HG03280 (cell line): ENCODE results near the gene NPHP3.
"Not testable (repeated sequence)": the region's sequence is repeated elsewhere in the genome, so short reads cannot be mapped to it uniquely, and the experiment has no call there.

Experiments
- ATAC-seq: cut with Tn5 transposase; IDR thresholded peaks from one replicate; pipeline ENCODE4 v1.9.1; 2021; ENCODE audit warnings: mild to moderate bottlenecking, moderate library complexity; ENCODE audit not compliant: unreplicated experiment

The NPHP3 gene, protein sequence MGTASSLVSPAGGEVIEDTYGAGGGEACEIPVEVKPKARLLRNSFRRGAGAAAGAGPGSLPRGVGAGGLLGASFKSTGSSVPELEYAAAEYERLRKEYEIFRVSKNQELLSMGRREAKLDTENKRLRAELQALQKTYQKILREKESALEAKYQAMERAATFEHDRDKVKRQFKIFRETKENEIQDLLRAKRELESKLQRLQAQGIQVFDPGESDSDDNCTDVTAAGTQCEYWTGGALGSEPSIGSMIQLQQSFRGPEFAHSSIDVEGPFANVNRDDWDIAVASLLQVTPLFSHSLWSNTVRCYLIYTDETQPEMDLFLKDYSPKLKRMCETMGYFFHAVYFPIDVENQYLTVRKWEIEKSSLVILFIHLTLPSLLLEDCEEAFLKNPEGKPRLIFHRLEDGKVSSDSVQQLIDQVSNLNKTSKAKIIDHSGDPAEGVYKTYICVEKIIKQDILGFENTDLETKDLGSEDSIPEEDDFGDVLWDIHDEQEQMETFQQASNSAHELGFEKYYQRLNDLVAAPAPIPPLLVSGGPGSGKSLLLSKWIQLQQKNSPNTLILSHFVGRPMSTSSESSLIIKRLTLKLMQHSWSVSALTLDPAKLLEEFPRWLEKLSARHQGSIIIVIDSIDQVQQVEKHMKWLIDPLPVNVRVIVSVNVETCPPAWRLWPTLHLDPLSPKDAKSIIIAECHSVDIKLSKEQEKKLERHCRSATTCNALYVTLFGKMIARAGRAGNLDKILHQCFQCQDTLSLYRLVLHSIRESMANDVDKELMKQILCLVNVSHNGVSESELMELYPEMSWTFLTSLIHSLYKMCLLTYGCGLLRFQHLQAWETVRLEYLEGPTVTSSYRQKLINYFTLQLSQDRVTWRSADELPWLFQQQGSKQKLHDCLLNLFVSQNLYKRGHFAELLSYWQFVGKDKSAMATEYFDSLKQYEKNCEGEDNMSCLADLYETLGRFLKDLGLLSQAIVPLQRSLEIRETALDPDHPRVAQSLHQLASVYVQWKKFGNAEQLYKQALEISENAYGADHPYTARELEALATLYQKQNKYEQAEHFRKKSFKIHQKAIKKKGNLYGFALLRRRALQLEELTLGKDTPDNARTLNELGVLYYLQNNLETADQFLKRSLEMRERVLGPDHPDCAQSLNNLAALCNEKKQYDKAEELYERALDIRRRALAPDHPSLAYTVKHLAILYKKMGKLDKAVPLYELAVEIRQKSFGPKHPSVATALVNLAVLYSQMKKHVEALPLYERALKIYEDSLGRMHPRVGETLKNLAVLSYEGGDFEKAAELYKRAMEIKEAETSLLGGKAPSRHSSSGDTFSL (N-terminal part only)

DNA sequence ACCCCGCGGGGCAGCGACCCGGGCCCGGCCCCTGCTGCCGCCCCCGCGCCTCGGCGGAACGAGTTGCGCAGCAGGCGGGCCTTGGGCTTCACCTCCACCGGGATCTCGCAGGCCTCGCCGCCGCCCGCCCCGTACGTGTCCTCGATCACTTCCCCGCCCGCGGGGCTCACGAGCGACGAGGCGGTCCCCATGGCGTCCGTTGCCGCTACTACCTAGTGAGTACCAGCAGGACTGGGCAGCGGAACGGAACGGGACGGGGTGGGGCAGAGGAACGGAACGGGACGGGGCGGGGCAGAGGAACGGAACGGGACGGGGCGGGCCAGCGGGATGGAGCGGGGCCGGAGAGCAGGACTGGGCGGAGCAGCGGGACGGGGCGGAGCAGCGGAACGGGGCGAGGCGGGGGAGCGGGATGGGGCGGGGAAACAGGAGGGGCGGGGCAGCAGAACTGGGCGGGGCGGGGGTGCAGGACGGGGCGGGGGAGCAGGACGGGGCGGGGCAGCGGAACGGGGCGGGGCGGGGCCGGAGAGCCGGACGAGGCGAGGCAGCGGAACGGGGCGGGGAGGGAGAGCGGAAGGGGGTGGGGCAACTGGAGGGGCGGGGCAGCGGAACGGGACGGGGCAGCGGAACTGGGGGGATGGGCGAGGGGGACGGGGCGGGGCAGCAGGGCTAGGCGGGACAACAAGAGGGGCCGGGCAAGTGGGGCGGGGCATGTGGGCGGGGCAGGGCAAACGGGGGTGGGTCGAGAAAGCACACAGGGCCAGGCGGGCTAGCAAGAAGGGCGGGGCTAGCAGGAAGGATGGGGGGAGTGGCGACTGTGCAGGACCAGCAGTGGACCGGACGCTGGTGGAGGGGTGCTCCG, at the start of gene NPHP3:
TSS of gene NPHP3 (minus strand) at position 245 of the 859 bp plus-strand sequence. CDS start at position 191, 54 bp downstream.
- ATAC-seq, result peak; percentile 79

DNA sequence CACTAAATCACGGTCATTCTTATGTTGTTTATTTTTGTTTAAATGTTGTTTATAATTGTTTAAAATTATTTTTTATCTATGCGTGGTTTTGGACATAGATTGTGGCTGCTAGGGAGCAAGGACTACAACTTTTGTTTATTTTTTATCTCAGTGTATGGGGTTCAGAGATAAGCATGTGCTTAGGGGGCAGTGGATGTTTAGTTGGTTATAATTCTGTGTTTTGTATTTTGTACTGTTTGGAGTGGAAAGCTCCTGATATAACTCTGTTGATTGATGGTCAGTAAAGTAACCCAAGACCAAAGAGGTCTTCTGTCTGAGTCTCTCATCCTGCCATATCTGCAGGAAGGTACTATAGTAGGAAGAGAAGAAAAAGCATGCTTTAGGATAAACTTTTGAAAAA, 36.5 kb upstream of the NPHP3 start:
- no peak for ATAC-seq

DNA sequence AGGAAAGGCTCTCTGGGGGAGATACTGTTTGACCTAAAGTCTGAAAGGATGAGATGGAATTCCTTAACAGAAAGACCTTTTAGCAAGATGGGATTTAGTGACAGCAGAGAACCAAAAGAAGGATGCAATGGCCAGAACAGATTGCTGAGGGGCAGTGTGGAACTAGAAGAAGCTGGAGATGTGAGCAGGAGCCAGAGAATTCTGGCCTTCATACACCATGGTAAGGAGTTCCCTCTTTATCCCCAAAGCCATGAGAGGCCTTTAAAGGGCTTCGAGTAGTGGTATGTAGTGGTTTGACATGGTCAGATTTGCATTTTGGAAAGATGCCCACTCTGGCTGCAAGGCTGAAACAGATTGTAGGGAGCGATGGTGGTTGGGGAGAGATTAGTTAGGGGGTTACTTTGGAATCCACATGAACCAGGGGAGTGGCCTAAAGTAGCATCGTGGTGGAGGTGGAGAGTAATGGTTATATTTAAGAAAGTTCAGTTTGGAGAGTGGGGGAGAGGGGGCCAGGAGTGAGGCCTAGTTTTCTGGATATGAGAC, 34.0 kb upstream of the NPHP3 start:
- ATAC-seq, result no peak

DNA sequence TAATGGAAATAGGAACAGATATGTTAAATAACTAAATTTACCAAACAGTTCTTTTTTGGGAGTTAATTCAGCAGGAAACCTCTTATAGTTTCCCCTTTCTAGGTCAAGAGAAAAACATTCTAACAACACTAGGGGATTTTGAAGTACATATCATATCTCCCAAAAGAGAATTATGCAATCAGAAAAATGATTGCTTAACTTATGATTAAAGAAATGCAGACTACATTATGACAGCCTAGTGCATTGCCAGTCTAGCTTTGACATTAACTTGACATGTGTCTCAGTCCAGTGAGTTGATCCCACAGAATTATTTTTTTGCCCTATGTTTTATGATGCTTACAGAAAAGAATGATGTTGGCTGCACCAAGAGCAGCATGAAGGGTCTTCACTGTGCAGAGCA, 31.7 kb upstream of the NPHP3 start:
- no peak for ATAC-seq

DNA sequence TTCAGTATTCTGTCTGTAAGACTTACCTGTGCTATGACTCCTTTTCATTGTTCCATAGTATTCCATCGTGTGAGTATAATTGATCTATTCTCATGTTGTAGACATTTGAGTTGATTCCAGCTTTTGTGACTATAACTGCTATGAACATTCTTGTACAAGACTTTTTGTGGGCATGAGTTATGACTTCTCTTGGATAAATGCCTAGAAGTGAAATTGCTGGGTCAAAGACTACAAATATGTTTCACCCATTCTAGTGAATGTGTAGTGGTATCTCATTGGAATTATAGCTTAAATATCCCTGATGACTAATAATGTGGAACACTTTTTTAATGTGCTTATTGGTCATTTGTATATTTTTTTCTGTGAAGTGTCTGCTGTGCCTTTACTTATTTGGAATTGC, 27.6 kb upstream of the NPHP3 start:
- no peak for ATAC-seq

DNA sequence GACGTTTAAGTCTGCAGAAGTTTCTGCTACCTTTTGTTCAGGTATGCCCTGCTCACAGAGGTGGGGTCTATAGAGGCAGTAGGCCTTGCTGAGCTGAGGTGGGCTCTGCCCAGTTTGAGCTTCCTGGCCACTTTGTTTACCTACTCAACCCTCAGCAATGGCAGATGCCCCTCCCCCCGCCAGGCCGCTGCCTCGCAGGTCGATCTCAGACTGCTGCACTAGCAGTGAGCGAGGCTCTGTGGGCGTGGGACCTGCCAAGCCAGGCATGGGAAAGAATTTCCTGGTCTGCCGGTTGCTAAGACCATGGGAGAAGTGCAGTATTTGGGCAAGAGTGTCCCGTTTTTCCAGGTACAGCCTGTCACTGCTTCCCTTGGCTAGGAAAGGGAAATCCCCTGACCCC, 24.5 kb upstream of the NPHP3 start:
- not testable (repeated sequence) for ATAC-seq

DNA sequence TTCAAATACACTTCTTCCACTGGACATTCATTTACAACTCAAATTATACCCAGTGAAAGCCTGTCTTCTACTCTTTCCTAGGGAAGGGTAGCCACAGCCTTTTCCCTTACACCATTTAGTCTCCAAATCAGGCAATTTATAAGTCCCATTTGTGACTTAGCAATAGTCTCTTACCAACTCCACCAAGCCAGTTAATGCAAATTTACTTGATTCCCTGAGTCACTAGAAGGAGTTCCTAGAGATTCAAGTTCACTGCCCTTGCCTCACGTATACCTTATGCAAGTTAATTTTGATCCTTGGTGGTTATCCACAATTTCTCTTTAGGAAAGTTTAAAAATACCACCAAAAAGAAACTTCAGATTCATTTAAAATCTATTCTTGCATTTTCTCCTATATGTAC, 16.1 kb upstream of the NPHP3 start:
- ATAC-seq, result no peak

DNA sequence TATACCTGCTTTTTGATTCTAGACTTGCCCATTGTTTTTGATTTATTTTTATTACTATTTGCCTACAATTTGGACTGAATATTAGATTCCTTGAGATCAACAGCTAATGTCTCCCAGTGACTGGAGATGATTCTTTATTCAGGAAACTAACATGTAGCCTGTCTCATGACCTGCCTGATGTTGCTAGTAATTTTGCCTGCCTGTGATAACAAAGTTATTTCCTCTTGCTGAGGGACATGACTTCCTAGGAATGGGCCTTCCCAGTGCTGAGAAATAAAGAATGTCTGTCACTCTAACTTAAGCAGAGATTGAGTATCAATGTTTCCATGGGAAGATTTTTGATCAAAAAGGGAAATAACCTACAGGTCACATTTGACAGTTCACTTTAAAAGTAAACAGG, 13.4 kb upstream of the NPHP3 start:
- ATAC-seq, result no peak

DNA sequence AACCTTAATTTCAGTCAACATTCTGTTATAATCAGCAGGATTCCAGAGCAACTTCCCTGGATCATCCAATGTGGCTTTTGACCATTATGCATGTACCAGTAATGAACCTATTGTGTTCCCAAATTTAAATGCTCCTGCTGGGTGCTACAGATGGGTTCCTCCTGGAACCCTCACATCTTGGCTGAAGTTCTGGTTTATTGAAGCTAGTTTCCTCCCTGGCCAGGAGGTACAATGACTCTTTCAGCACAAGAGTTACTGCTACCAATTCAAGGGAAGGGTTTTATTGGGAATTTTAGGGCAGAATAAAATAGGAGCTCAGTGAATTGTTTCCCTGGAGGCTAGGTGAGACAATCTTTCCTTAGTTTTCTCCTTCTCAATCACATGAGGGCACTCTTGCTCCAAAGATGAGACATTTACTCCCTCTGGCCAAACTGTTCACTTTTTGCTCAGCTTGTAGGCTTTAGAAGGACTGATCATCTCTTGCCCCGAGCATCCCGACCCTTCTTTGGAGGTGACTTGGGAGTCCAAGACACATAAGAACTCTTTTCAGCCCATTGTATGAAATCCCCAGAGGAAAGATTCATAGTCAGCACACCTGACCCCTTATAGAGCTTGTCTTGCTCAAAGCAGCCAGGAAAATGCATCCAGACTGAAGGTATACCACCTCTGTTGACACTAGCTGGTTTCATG, 8.8 kb upstream of the NPHP3 start:
- peak; percentile 50 for ATAC-seq

DNA sequence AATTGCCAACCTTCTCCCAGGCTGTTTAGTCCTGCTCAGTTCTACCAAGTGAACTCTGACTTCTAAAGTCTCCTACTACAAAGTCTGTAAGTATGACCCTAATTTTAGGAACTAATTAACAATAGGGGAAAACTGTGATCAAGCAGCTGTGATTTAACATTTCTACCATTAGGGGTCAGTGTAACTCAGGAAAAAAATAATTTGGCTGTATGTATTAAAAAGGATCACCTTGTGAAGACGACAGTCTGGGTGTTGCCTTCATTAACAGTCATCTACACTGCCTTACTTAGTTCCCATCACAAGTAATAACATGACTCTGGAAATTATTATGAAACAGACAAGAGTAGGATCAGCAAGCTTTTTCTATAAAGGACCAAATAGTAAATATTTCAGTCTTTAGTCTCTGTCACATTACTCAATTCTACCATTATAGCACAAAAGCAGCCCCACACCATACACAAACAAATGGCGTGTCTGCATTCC, 4.2 kb upstream of the NPHP3 start:
- ATAC-seq, result no peak

DNA sequence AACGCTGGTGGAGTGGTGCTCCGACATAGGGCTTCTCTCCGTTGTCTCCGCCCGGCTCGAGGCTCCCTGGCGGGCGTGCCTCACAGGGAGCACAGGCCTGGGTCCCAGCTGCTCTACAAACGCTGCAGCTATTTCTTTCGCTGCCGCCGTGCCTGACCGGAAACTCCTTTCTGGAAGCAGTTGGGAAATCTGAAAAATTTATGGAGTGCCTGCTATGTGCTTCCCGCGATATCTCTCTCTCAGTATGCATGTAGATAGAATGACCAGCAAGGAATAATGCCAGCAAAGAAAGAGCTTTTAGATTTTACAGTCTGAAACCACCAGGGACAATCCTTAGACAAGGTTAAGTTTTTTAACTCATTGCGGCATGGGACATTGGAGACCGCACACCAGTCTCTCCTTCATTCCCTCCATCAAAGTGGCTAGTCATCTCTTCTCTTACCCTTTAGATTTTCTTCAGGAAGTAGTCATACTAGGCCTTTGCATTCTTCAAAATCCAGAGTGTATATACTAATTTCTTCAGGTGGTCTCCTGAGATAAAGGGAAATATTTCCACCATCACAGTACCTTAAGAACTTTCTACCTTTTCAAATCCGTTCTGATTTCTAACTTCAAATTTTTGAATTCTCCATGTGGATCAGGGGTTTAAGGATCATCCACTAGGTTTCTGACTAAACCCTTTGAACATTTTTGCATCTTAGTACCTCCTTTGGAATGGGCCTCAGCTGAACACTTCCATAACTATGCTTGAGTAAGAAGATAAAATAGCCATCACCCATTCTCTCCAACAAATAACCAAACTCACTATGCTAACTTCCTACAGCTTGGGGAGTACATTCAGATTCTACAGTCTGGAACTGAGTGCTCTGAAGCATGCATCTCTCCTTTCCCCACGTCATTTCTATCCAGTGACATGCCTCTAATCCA, 1.1 kb upstream of the NPHP3 start:
- ATAC-seq, result no peak

DNA sequence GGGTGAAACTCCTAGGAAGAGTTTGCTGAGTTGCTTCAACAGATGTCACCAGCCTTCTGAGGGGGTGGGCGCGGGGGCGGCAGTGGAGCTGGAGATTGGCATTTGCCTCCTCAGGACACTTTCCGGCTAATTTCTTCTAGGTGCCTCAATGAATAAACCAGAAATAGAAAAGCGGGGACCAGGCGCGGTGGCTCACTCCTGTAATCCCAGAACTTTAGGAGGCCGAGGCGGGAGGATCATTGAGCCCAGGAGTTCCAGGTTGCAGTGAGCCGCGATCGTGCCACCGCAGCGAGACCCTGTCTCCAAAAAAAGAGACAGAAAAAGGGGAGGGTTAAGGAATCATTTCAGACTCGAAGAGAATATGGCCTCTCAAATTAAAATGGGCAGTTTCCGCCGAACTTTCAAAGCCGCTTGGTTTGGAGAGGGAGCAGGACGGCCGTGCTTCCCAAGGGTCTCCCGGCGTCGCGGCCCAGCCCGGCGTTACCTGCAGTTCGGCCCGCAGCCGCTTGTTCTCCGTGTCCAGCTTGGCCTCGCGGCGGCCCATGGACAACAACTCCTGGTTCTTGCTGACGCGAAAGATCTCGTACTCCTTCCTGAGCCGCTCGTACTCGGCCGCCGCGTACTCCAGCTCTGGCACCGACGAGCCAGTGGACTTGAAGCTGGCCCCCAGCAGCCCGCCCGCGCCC, 587 bp downstream of the NPHP3 start:
- ATAC-seq, result no peak

DNA sequence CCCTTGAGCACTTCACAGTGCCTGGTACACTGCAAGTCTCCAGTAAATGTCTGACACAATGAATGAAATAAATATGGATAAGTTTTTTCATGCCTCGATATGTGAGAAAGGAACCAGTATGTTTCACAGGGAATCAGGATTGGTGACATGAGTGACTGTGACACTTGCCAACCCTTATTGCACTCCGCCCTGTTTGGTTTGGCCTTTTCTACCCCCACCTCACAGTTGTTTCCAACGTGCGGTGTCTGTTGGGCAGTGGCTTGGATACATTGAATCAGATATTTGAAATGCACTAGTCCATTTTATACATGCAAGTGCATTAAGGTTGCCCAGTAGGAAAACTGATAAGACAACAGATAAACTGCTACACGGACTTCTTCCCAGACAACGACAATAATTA, 2.0 kb downstream of the NPHP3 start:
- no peak for ATAC-seq

DNA sequence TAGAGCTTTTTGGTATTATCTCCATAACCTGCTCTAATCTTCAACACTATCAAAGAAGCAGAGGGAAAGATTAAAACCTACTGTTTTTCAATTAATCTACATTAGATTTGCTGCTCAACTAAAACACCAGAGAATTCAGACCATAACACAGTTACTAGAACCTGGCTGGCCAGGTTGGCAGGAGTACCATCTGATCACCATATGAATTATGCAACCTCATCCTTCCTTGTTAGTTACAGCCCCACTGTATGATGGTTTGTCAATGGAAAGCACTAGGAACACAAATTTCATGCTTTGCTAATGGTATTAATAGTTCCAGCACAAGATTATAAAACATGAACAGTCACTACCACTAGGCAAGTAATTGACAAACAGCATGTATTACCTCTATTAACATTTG, 5.8 kb downstream of the NPHP3 start:
- no peak for ATAC-seq

DNA sequence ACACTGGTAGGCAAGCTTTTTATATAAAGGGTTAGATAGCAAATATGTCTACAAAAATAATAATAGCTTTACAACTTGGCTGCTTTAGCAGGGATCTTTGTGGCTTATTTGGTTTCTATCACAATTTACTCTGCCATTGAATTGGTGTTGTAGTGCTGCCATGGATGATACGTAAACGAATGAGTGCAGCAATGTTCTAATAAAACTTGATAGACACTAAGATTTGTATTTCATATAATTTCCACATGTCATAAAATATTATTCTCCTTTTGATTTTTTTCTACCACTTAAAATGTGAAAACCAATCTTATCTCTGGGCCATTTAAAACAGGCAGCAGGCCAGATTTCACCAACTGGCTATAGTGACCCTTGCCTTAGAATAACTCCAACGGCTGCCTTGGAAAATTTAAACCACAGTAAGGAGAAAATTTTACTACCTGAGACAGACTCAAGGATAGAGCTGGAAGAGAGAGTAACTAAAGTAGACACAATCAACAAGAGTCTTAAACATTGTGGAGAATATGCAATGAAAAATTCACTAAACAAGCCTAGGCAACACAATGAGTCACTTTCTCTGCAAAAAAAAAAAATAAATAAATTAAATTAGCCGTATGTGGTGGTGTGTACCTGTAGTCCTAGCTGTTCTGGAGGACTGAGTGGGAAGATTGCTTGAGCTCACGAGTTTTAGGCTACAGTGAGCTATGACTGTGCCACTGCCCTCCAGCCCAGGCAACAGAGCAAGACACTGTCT, 8.1 kb downstream of the NPHP3 start:
- no peak for ATAC-seq

DNA sequence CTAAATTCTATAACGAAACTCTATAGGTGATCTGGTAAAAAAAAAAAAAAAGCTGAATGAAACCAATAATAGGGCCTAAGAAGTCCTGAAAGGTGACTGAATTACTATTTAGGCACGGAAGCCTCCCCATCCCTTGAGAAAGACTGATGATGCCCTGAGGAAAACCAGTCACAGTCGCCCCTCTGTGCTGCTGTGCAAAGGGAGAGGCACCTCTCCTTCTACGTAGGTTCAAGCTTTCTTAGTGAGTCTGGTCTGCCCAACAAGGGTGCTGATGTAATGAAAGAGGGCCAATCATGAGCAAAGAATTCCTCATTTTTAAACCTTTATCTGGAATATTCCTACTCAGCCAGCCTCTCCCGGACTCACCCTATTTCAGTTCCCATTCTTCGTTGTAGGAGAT, 11.9 kb downstream of the NPHP3 start:
- no peak for ATAC-seq

DNA sequence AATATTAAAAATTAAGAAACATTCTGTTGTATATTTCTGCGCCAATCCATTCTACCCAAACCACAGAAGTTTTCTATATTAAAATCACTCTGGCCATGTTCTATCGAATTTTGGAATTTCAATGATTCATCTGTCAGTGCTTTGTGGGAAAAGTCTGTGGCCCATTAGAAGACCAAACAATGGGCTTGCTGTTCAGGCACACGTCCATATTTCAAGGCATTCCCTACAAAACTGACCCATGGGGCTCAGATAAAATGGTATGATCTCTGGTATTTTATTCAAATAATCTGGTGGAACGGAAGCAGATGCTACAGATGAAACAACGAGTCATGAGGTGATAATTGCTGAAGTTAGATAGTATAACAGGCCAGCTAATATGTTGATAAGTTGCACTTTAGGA, 12.4 kb downstream of the NPHP3 start:
- no peak for ATAC-seq
